ENCODE data around the gene TRIM66.
A peak's percentile ranks its signal among the peaks of the same experiment; 100 is the strongest.
"Not testable (repeated sequence)": the region's sequence is repeated elsewhere in the genome, so short reads cannot be mapped to it uniquely, and the experiment has no call there.

Gene TRIM66

GRCh38 chr11:8688414-8689362 lies 6.2 kb upstream of the TRIM66 start:
- peak; percentile 84 for DNase-seq

- no peak for DNase-seq
These were observed 3.9 kb upstream of the TRIM66 start for GRCh38 chr11:8686325-8686724.

GRCh38 chr11:8685820-8686219 lies 3.4 kb upstream of the TRIM66 start:
- no peak for DNase-seq

- DNase-seq, result no peak
These were observed 2.8 kb upstream of the TRIM66 start for GRCh38 chr11:8685306-8685705.

- no peak for DNase-seq
These were observed 2.3 kb upstream of the TRIM66 start for GRCh38 chr11:8684600-8685290.

- no peak for DNase-seq
These were observed 796 bp upstream of the TRIM66 start for GRCh38 chr11:8683115-8683807.

- DNase-seq, result no peak
These were observed 595 bp downstream of the TRIM66 start for GRCh38 chr11:8681837-8682302.

- no peak for DNase-seq
These were observed 3.5 kb downstream of the TRIM66 start for GRCh38 chr11:8679006-8679405.

GRCh38 chr11:8676458-8676857 lies 6.0 kb downstream of the TRIM66 start:
- DNase-seq, result no peak

- DNase-seq, result no peak
These were observed 7.6 kb downstream of the TRIM66 start for GRCh38 chr11:8674859-8675258.

GRCh38 chr11:8672346-8672745 lies 10.1 kb downstream of the TRIM66 start:
- DNase-seq, result no peak

- no peak for DNase-seq
These were observed 10.8 kb downstream of the TRIM66 start for GRCh38 chr11:8671651-8672062.

GRCh38 chr11:8671193-8671612 lies 11.3 kb downstream of the TRIM66 start:
- no peak for DNase-seq

GRCh38 chr11:8670081-8670480 lies 12.4 kb downstream of the TRIM66 start:
- not testable (repeated sequence) for DNase-seq

GRCh38 chr11:8665222-8665621 lies 17.2 kb downstream of the TRIM66 start:
- DNase-seq, result no peak

GRCh38 chr11:8661001-8661795 lies 21.3 kb downstream of the TRIM66 start:
- DNase-seq, result no peak

- no peak for DNase-seq
These were observed 24.0 kb downstream of the TRIM66 start for GRCh38 chr11:8658321-8659057.

GRCh38 chr11:8656291-8656690 lies 26.2 kb downstream of the TRIM66 start:
- no peak for DNase-seq

GRCh38 chr11:8654503-8654902 lies 28.0 kb downstream of the TRIM66 start:
- DNase-seq, result no peak

GRCh38 chr11:8652140-8652539 lies 30.3 kb downstream of the TRIM66 start:
- DNase-seq, result no peak

GRCh38 chr11:8650401-8650990 lies 32.0 kb downstream of the TRIM66 start:
- no peak for DNase-seq
